ENCODE data around the gene SPAG9.

The SPAG9 gene

DNA sequence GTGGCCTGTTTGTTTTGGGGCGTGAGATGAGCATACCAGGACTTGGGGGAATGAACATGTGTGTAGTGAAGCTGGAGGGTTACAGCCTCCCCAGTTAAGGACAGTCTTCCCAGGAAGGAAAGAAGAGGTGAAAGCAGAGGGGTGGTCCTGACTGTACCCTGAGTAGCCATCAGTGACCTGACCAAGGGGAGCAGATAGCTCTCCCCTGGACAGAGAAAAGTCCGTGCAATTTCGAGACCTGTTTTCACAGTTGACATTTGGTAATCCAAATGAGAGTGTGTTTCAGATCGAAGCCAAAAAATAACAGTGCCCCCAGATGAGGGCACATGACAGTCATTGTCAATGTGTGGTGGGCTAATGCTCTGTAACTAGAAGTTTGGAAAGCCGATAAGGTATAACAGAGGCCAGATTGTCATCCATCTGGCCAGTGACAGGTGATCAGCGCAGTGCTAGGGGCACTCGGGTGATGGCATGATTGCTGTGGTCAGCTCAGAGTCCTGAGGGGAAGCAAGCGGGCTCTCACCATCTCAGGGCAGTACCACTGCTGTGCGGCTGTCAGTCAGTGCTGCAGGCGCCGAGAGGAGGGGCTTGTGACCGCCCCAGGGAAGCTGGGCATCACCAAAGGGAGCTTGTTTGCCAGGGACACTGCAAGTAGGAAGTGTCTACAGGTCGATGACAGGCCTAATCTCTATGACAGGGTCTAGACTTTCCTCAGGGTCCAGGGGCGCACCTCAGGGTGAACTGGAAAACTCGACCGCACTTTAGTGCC is 44.4 kb upstream of the SPAG9 start:
- peak overlapping the region; percentile 72 for H3K4me3 ChIP-seq (ENCODE audit: control insufficient read depth, low read depth, low read length)
- no peak for DNase-seq (ENCODE audit: low read depth)
- TF ChIP-seq, protein P1, sequence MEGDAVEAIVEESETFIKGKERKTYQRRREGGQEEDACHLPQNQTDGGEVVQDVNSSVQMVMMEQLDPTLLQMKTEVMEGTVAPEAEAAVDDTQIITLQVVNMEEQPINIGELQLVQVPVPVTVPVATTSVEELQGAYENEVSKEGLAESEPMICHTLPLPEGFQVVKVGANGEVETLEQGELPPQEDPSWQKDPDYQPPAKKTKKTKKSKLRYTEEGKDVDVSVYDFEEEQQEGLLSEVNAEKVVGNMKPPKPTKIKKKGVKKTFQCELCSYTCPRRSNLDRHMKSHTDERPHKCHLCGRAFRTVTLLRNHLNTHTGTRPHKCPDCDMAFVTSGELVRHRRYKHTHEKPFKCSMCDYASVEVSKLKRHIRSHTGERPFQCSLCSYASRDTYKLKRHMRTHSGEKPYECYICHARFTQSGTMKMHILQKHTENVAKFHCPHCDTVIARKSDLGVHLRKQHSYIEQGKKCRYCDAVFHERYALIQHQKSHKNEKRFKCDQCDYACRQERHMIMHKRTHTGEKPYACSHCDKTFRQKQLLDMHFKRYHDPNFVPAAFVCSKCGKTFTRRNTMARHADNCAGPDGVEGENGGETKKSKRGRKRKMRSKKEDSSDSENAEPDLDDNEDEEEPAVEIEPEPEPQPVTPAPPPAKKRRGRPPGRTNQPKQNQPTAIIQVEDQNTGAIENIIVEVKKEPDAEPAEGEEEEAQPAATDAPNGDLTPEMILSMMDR (conservative IDR thresholded peaks at IDR 0.05; ENCODE audit: control insufficient read depth, insufficient read depth, low read depth, low read length), result no peak

DNA sequence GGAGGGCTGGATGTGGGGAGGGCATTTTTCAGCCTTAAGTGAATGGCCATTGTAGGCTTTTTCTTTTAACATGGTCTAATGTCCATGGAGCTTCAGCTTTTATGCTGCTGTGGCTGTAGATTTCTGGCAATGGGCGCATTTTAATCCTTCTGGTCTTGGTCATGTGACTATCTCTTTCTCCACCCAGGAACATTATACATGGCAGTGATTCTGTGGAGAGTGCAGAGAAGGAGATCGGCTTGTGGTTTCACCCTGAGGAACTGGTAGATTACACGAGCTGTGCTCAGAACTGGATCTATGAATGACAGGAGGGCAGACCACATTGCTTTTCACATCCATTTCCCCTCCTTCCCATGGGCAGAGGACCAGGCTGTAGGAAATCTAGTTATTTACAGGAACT is 40.9 kb upstream of the SPAG9 start:
- TF ChIP-seq, protein P1 (conservative IDR thresholded peaks at IDR 0.05; ENCODE audit: control insufficient read depth, insufficient read depth, low read depth, low read length), result no peak
- DNase-seq (ENCODE audit: low read depth), result no peak
- no peak overlapping the region for H3K4me3 ChIP-seq (ENCODE audit: control insufficient read depth, low read depth, low read length)

DNA sequence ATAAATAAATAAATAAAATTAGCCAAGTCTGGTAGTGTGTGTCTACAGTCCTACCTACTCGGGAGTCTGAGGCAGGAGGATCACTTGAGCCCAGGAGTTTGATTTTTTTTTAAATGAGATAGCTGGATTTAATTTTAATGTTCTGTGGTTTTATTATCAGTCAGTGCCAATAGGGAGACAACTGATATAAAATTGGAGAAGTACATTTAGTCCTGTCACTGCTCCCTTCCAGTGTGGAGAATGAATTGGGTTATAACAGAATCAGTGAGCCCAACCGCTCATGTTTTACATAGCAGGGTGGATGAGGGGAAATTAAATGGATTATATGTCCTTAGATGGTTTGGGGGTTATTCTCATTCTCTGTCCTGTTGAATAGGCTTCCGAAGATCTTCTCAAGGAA is 38.9 kb upstream of the SPAG9 start:
- no peak overlapping the region for H3K4me3 ChIP-seq (ENCODE audit: control insufficient read depth, low read depth, low read length)
- TF ChIP-seq, protein P1 (conservative IDR thresholded peaks at IDR 0.05; ENCODE audit: control insufficient read depth, insufficient read depth, low read depth, low read length), result no peak
- no peak for DNase-seq (ENCODE audit: low read depth)

DNA sequence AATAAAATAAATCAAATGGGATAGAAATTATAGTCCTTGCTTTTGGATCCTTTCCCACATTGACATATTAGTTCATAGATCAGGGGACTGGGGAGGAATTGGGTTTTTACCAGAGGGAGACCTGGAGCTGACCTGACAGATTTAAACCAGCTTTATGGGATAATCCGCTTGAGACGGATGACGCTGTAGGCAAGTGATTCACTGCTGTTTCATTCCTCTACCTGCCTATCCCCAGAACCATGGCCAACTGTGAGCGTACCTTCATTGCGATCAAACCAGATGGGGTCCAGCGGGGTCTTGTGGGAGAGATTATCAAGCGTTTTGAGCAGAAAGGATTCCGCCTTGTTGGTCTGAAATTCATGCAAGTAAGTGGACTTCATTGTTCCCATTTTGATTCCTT is 34.7 kb upstream of the SPAG9 start:
- DNase-seq (ENCODE audit: low read depth), result no peak
- TF ChIP-seq, protein P1 (conservative IDR thresholded peaks at IDR 0.05; ENCODE audit: control insufficient read depth, insufficient read depth, low read depth, low read length), result no peak
- H3K4me3 ChIP-seq (ENCODE audit: control insufficient read depth, low read depth, low read length), result no peak overlapping the region

DNA sequence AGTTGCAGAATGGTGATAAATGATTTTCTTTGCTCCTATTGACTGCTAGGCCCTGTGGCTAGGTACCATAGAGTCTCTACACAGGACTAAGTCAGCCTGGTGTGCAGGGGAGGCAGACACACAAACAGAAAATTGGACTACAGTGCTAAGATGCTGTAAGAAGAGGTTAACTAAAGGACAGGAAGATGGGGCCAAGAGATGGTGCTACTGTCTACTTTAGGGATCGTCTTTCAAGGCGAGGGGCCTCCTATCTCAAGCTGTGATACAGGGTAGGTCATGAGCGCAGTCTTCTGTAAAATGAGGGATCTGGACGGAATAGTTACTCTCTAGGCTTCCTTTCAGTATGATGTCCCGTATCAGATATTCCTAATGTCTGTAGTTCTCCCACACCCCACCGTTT is 33.5 kb upstream of the SPAG9 start:
- TF ChIP-seq, protein P1 (conservative IDR thresholded peaks at IDR 0.05; ENCODE audit: control insufficient read depth, insufficient read depth, low read depth, low read length), result no peak
- peak; percentile 36 for DNase-seq (ENCODE audit: low read depth)
- peak overlapping the region; percentile 96 for H3K4me3 ChIP-seq (ENCODE audit: control insufficient read depth, low read depth, low read length)

DNA sequence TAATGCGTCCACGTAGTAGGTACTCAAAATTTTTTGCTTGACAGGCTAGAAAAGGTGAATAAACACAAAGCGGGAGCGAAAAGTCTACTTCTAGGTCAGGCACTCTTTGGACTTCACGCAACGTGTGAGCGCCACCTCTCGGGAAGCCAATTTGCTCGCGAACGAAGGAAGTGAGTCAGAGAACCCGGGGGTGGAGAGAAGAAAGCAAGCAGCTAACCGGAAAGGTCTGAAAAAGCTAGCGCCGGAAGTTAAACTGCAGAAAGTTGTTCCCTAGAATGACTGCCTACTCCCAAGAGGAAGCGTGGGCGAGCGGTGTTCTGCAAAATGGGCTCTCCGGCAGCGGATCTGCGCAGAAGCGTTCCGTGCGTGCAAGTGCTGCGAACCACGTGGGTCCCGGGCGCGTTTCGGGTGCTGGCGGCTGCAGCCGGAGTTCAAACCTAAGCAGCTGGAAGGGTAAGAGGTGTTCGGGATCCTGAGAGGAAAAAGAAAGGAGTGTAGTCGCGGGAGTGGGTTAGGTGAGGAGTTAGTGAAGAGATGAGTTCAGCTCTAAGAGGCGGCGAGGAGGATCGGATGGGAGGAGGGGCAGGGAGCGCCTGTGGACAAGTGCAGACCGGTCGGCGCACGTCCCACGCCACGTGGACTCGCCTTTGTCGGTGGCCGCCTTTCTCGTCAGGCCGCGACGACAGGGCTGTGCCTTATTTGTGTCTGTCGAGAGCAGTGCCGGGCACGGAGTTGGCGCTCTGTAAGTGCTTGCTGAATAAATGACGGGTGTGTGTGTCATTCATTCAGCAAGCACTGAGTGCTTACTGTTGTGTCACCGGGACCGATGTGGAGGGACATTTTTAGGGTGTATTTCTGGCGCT is 32.8 kb upstream of the SPAG9 start, which contains the start of gene NME1:
Gene NME1, plus strand, starts transcription at position 350 of the 863 bp plus-strand sequence. CDS start 2,096 bp downstream, outside the sequence.
- peak within 1 kb of the TSS; percentile 96 for H3K4me3 ChIP-seq (ENCODE audit: control insufficient read depth, low read depth, low read length)
- TF ChIP-seq, protein P1 (conservative IDR thresholded peaks at IDR 0.05; ENCODE audit: control insufficient read depth, insufficient read depth, low read depth, low read length), result peak; percentile 81
- DNase-seq (ENCODE audit: low read depth), result peak; percentile 100
